GM18868 (cell line): ENCODE measurements around the gene GIMAP4.
"Not testable (repeated sequence)": the region's sequence is repeated elsewhere in the genome, so short reads cannot be mapped to it uniquely, and the experiment has no call there.

Source experiments
- ATAC-seq: cut with Tn5 transposase; IDR thresholded peaks from one replicate; pipeline ENCODE4 v1.9.1; 2021; ENCODE audit warnings: mild to moderate bottlenecking, moderate library complexity; ENCODE audit not compliant: unreplicated experiment

The GIMAP4 gene

DNA sequence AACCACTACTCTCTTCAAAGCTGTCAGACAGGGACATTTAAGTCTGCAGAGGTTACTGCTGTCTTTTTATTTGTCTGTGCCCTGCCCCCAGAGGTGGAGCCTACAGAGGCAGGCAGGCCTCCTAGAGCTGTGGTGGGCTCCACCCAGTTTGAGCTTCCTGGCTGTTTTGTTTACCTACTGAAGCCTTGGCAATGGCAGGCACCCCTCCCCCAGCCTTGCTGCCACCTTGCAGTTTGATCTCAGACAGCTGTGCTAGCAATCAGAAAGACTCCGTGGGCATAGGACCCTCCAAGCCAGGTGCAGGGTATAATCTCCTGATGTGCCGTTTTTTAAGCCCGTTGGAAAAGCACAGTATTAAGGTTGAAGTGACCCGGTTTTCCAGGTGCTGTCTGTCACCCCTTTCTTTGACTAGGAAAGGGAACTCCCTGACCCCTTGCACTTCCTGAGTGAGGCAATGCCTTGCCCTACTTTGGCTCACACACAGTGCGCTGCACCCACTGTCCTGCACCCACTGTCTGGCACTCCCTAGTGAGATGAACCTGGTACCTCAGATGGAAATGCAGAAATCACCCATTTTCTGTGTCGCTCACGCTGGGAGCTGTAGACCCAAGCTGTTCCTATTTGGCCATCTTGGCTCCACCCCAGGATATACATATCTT lies 12.9 kb downstream of the GIMAP4 start:
- not testable (repeated sequence) for ATAC-seq

GRCh38 chr7:150580638-150581394 lies 13.6 kb downstream of the GIMAP4 start:
- peak; percentile 50 for ATAC-seq

- ATAC-seq = no peak
Observed at GRCh38 chr7:150585199-150585598, 18.0 kb downstream of the GIMAP4 start.

GRCh38 chr7:150586068-150586784 lies 19.0 kb downstream of the GIMAP4 start:
- ATAC-seq = no peak

DNA sequence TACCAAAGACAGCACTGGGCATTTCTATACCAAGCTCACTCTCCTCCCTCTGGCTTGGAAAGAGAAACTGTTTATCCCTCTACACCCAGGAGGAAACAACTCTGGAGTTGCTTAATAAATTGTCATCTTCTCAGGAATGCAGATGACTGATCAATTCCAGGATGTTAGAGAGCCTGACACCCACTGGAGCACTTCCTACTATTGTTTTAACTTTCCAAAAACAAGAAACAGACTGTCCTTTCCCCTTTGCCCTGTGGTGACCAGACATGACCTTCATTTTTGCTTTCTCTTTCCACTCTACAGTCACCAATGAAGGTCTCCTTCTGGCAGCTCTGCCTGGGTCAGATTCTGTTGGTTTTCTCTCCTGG lies 19.6 kb downstream of the GIMAP4 start:
- no peak for ATAC-seq

GRCh38 chr7:150587551-150587950 lies 20.4 kb downstream of the GIMAP4 start:
- no peak for ATAC-seq

DNA sequence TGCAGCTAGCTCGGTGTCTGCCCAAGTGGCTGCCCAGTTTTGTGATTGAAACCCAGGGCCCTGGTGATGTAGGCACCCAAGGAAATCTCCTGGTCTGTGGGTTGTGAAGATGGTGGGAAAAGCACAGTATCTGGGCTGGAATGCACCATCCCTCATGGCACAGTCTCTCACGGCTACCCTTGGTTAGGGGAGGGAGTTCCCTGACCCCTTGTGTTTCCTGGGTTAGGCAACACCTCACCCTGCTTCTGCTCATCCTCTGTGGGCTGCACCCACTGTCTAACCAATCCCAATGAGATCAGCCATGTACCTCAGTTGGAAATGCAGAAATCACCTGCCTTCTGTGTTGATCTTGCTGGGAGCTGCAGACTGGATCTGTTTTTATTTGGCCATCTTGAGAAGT lies 27.6 kb downstream of the GIMAP4 start:
- no peak for ATAC-seq

GRCh38 chr7:150595361-150595760 lies 28.2 kb downstream of the GIMAP4 start:
- ATAC-seq = no peak

- not testable (repeated sequence) for ATAC-seq
Observed at GRCh38 chr7:150603600-150603999, 36.4 kb downstream of the GIMAP4 start.

GRCh38 chr7:150610233-150610632 lies 43.0 kb downstream of the GIMAP4 start:
- ATAC-seq = no peak

DNA sequence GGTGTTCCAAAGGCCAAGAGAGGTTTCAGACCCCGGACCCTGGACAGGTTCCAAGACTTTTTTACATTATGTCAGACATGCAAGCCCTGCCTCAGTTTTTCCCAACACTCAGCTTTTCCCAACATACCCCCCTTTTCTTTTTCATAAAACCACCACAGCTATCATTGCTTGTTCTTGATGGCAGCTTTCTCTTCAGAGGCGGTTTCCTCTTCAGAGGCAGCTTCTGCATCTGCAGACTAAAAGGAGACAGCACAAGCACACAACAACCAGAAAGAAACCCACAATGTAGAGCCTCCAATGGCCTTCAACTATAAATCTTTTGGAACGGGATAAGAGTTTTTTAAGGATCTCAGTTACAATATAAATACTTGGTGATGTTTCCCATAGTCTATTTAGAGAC lies 45.7 kb downstream of the GIMAP4 start:
- ATAC-seq = no peak

DNA sequence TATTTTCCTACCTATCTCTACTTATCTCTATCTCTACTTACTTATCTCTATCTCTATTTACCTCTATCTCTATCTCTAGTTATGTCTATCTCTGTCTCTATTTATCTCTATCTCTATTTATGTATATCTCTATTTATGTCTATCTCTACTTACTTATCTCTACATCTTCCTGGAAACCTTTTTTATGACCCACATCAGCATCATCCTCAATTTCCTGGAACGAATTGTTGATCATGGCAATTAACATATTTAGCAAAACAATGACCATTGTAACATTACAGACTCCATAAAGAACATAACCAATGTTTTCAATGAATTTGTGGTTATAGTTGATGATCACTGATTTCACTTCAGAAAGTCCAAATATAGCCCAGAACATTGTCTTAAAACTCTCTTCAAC lies 46.7 kb downstream of the GIMAP4 start:
- no peak for ATAC-seq

GRCh38 chr7:150614426-150614825 lies 47.2 kb downstream of the GIMAP4 start:
- ATAC-seq = not testable (repeated sequence)

DNA sequence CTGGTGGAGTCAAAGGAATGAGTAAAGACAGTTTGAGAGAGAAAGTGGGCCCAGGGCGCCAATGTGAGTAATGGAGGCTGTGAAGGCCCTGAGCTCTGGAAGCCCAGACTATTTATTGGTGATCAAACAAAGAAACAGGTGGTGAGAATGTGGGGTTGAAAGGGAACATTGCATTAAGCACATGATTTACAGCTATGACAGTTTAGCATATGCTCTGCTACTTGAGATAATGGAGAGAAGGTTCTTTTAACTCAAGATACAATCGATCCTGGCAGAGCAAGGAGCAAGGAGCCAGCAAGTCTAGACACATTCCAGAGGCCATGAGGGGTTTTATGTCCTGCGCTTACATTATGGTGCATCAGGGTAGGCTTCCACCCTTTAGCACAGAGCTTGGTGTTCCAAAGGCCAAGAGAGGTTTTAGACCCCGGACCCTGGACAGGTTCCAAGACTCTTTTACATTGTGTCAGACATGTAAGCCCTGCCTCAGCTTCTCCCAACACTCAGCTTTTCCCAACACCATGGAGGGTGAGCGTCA lies 48.1 kb downstream of the GIMAP4 start:
- not testable (repeated sequence) for ATAC-seq

DNA sequence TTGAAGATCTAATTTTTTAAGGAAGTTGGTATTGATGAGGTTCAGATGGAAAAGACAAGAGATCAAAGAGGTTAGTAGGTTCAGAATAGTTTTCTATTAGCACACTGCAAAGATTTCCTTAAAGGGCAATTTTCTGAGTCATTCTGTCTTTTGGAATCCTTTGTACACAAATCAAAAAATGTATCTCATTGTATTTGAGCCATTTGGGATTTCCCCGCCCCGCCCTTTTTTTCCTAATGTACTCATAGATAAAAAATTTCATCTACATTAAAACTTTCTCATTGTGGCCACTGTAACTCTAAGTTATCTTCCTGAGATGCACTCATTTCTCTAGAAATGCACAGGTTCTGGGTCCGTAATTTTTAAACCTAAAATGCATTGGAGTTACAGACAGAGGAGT lies 52.9 kb downstream of the GIMAP4 start:
- no peak for ATAC-seq

DNA sequence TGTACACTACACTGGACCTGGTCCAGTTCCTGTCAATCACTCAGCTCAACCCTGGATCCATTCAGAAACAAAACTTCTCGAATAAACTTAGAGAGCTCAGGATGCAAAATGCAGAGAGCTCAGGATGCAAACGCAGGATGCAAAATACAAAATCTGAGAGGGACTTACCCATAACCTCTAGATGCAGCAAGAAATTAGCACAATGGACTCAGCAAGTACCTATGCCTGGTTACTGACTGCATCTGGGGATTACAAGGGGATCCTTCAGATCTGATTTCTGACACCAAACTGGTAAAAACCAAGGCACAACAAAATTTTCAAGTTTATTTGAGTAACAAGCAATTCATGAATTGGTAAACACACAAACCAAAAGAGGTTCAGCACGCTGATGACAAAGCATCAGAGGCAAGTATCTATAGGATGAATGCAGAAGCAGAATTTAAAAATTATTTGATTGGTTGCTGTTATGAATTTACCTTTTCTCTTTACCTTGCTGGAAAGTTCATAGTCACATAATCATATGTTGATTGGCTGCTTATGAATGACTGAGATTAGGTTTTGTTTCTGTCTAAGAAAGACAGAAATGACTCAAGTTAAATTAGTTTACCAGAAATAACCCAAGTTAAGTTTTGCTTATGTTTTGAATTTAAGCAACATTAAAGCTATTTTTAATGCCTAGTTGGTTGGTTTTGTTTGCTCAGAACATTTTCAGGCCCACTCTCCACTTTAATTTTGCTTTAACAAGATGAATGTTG lies 53.6 kb downstream of the GIMAP4 start:
- ATAC-seq = peak; percentile 80

DNA sequence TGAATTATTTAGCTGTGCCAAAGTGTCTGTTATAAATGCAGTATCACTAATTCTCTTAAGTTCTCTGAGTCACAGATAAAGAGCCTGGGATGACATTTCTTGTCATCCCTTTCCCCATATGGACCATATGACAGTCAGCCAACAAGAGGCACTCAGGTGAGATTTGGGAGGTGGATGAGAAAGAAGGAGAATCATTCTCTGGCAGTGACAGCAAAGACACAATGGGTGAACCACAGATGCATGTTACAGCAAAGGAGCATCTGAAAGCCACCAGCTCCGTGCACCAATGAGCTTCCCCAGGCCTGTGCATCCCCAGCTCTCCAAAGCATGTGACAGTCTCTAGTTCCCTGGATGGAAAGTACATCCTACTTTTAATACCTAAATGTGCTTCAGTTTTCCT lies 54.2 kb downstream of the GIMAP4 start:
- ATAC-seq = peak; percentile 53
